PC-9 (cell line): Measurements from ENCODE around the gene CACNA1E. TPM values are rescaled to one million over a fixed set of nuclear protein-coding genes. Genes with fewer than 3 reads are reported as not detected.

Experiments
- BruUV-seq: library from RNA; stranded (reverse); fragments of 400-500 nt; replicated peaks from 2 replicates; lab custom pipeline; 2021; lab: Mats Ljungman, UMichigan
- CTCF ChIA-PET: fragments of 300-600 bp; sonication (Branson Sonifier 250); formaldehyde crosslinking; loops from one replicate; lab custom pipeline; 2022; ENCODE audit warnings: antibody characterized with exemption; lab: Charles Lee
- POLR2A ChIA-PET: fragments of 300-600 bp; sonication (Branson Sonifier 250); formaldehyde crosslinking; loops from one replicate; lab custom pipeline; 2022; ENCODE audit warnings: antibody characterized with exemption; ENCODE audit not compliant: unreplicated experiment; lab: Charles Lee
- DNase-seq, 2 experiments: peaks; one replicate each; pipeline versions ENCODE4 v3.0.0 to v3.0.0-alpha.2; 2015 to 2022; ENCODE audit warnings: mixed read lengths in 1 of 2
- H2AFZ ChIP-seq: fragments of 200-600 bp; sonication (generic); 2 replicates; pipeline ENCODE4 v1.8.1; 2017; ENCODE audit warnings: antibody characterized with exemption
- H3F3A ChIP-seq: fragments of 200-600 bp; sonication (generic); 2 replicates; pipeline ENCODE4 v1.8.1; 2017; ENCODE audit warnings: antibody characterized with exemption, mild to moderate bottlenecking, low read depth; ENCODE audit not compliant: insufficient read depth
- H3K27ac ChIP-seq: fragments of 200-600 bp; sonication (generic); 2 replicates; pipeline ENCODE4 v1.6.1; 2016; ENCODE audit warnings: mixed run types
- H3K27me3 ChIP-seq: fragments of 200-600 bp; sonication (generic); 2 replicates; pipeline ENCODE4 v1.6.1; 2016; ENCODE audit warnings: low read depth, mixed run types; ENCODE audit not compliant: insufficient read depth
- H3K36me3 ChIP-seq: fragments of 200-600 bp; sonication (generic); 2 replicates; pipeline ENCODE4 v1.6.1; 2016; ENCODE audit warnings: low read depth, mixed run types
- H3K4me1 ChIP-seq: fragments of 200-600 bp; sonication (generic); replicated peaks from 2 replicates; pipeline ENCODE4 v1.6.1; 2016; ENCODE audit warnings: mixed run types; ENCODE audit not compliant: insufficient read depth
- H3K4me2 ChIP-seq: fragments of 200-600 bp; sonication (generic); 2 replicates; pipeline ENCODE4 v1.6.1; 2017; ENCODE audit warnings: mixed run types
- H3K4me3 ChIP-seq: fragments of 200-600 bp; sonication (generic); 2 replicates; pipeline ENCODE4 v1.6.1; 2016; ENCODE audit warnings: mixed run types
- H3K79me2 ChIP-seq: fragments of 200-600 bp; sonication (generic); 2 replicates; pipeline ENCODE4 v1.6.1; 2017; ENCODE audit warnings: low read depth, mixed run types
- H3K9me2 ChIP-seq: fragments of 200-600 bp; sonication (generic); 2 replicates; pipeline ENCODE4 v1.8.1; 2017; ENCODE audit warnings: mild to moderate bottlenecking; ENCODE audit not compliant: insufficient read depth
- H3K9me3 ChIP-seq: fragments of 200-600 bp; sonication (generic); 2 replicates; pipeline ENCODE4 v1.8.1; 2016; ENCODE audit warnings: low read depth; ENCODE audit not compliant: insufficient read depth
- H4K20me1 ChIP-seq: fragments of 200-600 bp; sonication (generic); 2 replicates; pipeline ENCODE4 v1.8.1; 2017; ENCODE audit not compliant: insufficient read depth
- EZH2 ChIP-seq: fragments of 200-600 bp; sonication (generic); IDR thresholded peaks from 2 replicates; pipeline ENCODE4 v1.8.0; 2017; ENCODE audit warnings: antibody characterized with exemption, low read depth
- intact Hi-C: fragments of 100-400 bp; cut with micrococcal nuclease; formaldehyde crosslinking; loops from one replicate; pipeline ENCODE4 v1.10.0; 2022; ENCODE audit not compliant: unreplicated experiment
- total RNA-seq: library from RNA; stranded (reverse); gene quantifications from 2 replicates; pipeline ENCODE4 v1.2.3, GENCODE V29; 2021
- TF ChIP-seq, protein P1 (sequence below): fragments of 200-600 bp; sonication (generic); conservative IDR thresholded peaks from 2 replicates; pipeline ENCODE4 v1.6.1; 2017; ENCODE audit warnings: mixed run types, antibody characterized with exemption, mild to moderate bottlenecking, moderate library complexity

CACNA1E gene
- total RNA-seq, 1 experiment from 2014 or later, result not detected

DNA sequence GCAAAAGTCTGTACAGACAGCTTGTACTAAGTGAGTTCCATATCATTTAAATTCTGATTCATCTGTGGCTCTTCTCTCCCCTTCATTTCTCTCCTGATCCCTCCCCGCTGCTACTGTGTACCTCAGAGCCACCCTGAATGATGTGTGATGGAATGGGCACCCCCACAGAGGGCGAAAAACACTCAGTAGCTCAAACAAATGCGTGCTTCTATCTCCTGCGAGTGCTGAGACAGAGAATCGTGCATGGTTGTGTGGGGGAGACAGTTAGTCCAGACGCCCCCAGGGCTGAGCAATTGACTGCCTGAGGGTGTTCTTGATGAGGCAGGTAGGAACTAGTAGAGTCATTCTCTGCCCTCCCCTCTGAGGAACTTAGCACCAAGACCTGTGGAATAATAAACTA, 308.4 kb downstream of the CACNA1E start:
- no peak for TF ChIP-seq EZH2
- TF ChIP-seq, protein P1, sequence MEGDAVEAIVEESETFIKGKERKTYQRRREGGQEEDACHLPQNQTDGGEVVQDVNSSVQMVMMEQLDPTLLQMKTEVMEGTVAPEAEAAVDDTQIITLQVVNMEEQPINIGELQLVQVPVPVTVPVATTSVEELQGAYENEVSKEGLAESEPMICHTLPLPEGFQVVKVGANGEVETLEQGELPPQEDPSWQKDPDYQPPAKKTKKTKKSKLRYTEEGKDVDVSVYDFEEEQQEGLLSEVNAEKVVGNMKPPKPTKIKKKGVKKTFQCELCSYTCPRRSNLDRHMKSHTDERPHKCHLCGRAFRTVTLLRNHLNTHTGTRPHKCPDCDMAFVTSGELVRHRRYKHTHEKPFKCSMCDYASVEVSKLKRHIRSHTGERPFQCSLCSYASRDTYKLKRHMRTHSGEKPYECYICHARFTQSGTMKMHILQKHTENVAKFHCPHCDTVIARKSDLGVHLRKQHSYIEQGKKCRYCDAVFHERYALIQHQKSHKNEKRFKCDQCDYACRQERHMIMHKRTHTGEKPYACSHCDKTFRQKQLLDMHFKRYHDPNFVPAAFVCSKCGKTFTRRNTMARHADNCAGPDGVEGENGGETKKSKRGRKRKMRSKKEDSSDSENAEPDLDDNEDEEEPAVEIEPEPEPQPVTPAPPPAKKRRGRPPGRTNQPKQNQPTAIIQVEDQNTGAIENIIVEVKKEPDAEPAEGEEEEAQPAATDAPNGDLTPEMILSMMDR, result no peak
- no peak overlapping the region for H3K4me2 ChIP-seq
- H3F3A ChIP-seq, result no peaks in the 10 kb centered on the region
- H2AFZ ChIP-seq, result no peak overlapping the region
- no peaks in the 10 kb centered on the region for H4K20me1 ChIP-seq
- H3K79me2 ChIP-seq, result no peaks in the 10 kb centered on the region
- no peak for DNase-seq
- no peak overlapping the region for H3K27ac ChIP-seq
- BruUV-seq, result no TSS peak
- no peaks in the 10 kb centered on the region for H3K9me3 ChIP-seq
- ChIA-PET CTCF (no interaction called here), POLR2A (no interaction called here)
- H3K9me2 ChIP-seq, result no peaks in the 10 kb centered on the region
- intact Hi-C loops, result no loop called here
- no peak overlapping the region for H3K4me3 ChIP-seq
- H3K4me1 ChIP-seq, result no peaks in the 10 kb centered on the region
- no peaks in the 10 kb centered on the region for H3K36me3 ChIP-seq
- H3K27me3 ChIP-seq, result peaks cover 86% of the 10 kb centered on the region

DNA sequence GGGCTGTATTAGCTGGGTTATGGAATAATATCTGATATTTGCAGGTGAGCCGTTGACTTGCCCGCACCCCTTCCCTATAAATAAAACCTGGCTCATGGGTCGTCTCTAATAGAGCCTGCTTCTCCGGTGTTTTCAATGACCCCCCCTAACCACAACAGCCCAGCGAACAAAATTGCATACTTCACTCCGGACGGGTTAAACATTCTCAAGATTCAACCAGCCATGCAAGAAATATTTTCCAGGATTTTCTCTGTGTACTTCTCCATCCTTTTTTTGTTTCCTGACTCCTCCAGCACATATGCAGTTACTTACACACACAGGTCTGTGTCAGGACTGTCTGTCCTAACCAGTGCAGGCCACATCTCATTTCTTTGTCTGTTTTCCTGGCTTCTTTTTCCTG, 310.5 kb downstream of the CACNA1E start:
- Histone ChIP-seq H3K27me3 (peaks cover 95% of the 10 kb centered on the region), H3K9me3 (no peaks in the 10 kb centered on the region), H2AFZ (no peak overlapping the region), H3K4me1 (no peaks in the 10 kb centered on the region), H4K20me1 (no peaks in the 10 kb centered on the region), H3F3A (no peaks in the 10 kb centered on the region), H3K36me3 (no peaks in the 10 kb centered on the region), H3K9me2 (no peaks in the 10 kb centered on the region), H3K27ac (no peak overlapping the region), H3K4me2 (no peak overlapping the region), H3K4me3 (no peak overlapping the region), H3K79me2 (no peaks in the 10 kb centered on the region)
- no TSS peak for BruUV-seq
- CTCF ChIA-PET, result no interaction called here
- DNase-seq, result no peak
- intact Hi-C loops, result no loop called here
- POLR2A ChIA-PET, result no interaction called here
- no peak for TF ChIP-seq EZH2
- TF ChIP-seq, protein P1, result no peak

DNA sequence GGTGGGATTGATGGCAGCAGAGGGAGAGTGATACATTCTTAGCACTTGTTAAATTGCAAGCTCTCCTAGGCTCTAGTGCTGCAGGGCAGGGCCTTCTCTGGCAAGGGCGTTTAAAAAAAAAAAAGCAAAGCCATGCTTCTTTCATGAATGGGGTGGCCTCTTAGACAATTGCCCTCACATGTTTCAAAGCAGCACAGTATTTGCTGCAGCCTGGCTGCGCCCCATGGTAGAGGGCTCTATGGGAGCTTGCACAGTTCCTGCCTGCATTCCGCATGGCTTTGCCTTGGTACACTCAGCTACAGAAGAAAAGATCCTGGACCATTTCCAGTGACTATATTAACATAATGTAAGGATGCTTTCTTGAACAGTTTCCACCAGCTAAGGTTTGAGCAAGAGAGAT, 311.0 kb downstream of the CACNA1E start:
- intact Hi-C loops, result no loop called here
- no peak overlapping the region for H2AFZ ChIP-seq
- H4K20me1 ChIP-seq, result no peaks in the 10 kb centered on the region
- POLR2A ChIA-PET, result no interaction called here
- H3K4me1 ChIP-seq, result no peaks in the 10 kb centered on the region
- BruUV-seq, result no TSS peak
- H3K4me3 ChIP-seq, result no peak overlapping the region
- no peak for DNase-seq
- CTCF ChIA-PET, result no interaction called here
- no peaks in the 10 kb centered on the region for H3F3A ChIP-seq
- no peak overlapping the region for H3K27ac ChIP-seq
- no peak overlapping the region for H3K4me2 ChIP-seq
- H3K9me3 ChIP-seq, result no peaks in the 10 kb centered on the region
- TF ChIP-seq EZH2, result no peak
- TF ChIP-seq, protein P1, result no peak
- no peaks in the 10 kb centered on the region for H3K79me2 ChIP-seq
- no peaks in the 10 kb centered on the region for H3K36me3 ChIP-seq
- H3K27me3 ChIP-seq, result peaks cover 95% of the 10 kb centered on the region
- H3K9me2 ChIP-seq, result no peaks in the 10 kb centered on the region
